GM19463 (cell line): ENCODE data around the gene GIPR.
"Not testable (repeated sequence)": the region's sequence is repeated elsewhere in the genome, so short reads cannot be mapped to it uniquely, and the experiment has no call there.

Experiments used
- ATAC-seq: cut with Tn5 transposase; IDR thresholded peaks from one replicate; pipeline ENCODE4 v1.9.1; 2021; ENCODE audit warnings: mild to moderate bottlenecking, moderate library complexity; ENCODE audit not compliant: unreplicated experiment

The GIPR gene

GRCh38 chr19:45645631-45646344 is 22.2 kb upstream of the GIPR start:
- ATAC-seq, result peak; percentile 39

DNA sequence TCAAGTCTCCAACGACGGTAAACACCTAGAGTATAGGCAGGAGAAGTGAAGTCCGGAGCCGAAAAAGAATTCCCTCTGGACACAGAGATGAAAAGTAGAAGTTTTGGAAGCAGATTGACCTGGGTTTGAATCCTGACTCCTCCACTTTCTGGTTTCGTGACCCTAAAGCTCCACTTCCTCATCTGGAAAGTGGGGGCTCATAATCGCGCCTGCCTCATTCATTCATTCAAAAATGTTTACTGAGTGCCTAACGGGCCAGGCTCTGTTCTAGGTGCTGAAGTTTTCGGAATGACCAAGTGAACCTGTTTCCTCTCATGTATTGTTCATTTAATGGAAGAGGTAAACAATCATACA is 21.7 kb upstream of the GIPR start:
- ATAC-seq, result no peak

- no peak for ATAC-seq
Measured at GRCh38 chr19:45650722-45651121, 17.3 kb upstream of the GIPR start.

- ATAC-seq, result no peak
Measured at GRCh38 chr19:45653634-45654033, 14.4 kb upstream of the GIPR start.

GRCh38 chr19:45655073-45655472 is 12.9 kb upstream of the GIPR start:
- no peak for ATAC-seq

DNA sequence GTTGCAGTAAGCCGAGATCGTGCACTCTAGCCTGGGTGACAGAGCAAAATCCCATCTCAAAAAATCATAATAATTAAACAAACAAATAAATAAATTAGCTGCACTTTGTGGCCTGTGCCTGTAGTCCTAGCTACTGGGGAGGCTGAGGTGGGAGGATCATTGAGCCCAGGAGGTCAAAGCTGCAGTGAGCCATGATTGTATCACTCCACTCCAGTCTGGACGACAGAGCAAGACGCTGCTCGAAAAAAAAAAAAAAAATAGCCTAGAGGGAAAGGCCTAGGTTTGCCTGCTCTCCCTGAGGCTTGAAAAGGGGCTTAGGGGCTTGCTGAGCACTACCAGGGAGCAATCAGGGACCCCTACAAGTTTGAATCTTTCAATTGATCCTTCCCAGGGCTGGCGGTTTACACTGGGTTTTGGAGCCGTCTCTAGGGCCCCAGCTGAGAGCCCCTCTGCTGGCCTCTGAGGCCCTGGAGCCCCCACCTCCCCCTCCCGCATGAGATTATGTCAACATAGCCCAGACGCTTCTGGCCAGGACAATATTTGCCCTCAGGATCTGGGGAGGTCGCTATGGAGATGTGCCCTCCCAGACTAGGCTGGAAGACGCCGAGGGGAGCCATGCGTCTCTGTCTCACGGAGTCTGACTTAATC is 10.4 kb upstream of the GIPR start:
- no peak for ATAC-seq

DNA sequence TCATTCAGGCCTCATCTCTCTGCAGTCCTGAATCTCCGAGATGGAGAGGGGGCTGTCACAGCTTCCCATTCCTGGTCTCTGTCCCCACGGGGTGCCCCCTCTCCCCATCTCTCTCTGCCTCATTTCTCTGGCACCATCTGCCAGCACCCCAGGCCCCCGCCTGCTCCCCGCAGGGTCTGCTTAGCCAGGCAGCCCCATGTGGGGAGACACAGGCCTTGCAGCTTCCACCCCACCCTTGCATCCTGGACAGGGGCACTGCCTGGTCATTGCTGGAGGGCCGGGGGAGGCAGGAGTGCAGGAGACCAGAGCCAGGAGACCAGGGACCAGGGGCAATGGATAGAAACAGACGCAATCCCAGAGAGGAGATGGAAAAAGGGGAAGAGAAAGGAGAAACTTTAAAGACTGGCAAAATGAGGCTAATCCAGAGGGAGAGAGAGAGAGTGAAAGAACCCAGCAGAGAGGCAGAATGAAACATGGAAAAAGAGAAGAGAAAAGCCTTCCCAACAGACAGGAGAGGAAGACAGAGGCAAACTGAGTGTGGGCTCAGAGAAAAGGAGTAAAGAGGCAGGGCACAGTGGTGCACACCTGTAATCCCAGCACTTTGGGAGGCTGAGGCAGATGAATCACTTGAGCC is 8.8 kb upstream of the GIPR start:
- ATAC-seq, result no peak

GRCh38 chr19:45660636-45661035 is 7.4 kb upstream of the GIPR start:
- no peak for ATAC-seq

DNA sequence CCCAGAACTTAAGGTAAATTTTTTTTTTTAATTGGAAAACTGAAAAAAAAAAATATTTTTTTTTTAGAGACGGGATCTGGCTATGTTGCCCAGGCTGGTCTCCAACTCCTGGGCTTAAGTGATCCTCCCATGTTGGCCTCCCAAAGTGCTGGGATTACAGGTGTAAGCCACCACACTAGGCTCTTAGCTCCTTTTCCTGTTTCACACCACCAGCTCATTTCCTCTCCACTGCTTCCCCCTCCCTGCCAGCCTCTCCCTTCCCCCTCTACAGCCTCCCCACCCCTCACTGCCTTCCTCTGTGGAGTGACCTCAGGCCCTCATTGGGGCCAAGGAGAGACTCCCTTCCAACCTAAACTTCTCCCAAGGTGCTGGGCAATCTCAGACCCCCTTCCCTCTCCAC is 4.2 kb upstream of the GIPR start:
- ATAC-seq, result no peak

- ATAC-seq, result no peak
Measured at GRCh38 chr19:45664575-45664974, 3.4 kb upstream of the GIPR start.

DNA sequence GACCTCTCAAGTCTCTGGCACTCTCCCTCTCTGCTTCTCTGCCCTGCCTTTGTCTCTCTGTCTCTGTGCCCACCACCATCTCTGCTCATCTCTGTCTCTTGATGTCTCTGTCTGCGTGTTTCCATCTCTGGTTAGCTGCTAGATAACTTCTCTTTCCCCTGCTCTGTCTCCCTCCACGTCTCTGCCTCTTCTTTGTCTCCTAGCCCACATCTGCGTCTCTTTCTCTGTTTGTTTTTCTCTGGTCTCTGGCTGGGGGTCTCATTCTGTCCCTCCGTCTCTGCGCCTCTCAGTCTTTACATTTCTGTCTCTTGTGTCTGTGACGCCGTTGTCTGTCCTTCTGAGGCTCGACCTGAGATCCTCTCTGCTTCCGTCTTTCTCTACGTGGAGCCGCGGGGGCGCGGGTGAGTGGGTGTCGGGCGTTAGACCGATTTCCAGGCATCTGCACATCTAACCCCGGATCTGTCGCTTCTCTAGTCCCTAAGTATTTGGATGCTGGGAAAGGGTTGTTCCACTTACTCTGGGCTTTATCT is 386 bp downstream of the GIPR start:
- no peak for ATAC-seq

DNA sequence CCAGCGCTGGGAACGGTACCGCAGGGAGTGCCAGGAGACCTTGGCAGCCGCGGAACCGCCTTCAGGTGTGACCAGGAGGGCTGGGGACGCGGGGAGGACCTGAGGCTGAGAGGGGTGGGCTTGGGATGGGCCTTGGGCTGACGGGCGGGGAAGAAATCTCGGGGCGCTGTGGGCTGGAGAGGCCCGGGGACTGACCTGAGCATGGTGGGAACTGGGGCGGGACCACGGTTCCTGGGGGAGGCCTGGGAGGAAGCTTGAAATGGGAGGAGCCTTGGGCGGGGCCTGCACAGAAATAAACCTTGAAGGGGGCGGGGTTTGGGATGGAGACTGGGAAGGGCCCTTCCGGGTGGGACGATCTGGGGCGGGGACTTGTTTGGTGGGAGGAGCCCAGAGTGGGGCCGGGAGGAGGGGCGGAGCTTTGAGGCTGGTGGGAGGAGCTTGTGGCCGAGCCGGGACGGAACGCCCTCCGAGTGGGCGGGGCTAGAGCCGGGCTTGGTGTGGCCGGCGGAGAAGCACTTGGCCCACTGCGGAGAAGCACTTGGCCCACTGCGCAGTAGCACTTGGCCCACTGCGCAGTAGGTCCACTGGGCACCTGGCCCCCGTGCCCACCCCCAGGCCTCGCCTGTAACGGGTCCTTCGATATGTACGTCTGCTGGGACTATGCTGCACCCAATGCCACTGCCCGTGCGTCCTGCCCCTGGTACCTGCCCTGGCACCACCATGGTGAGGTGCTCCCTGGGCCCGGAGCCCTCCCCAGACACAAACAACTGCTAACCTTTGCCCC is 2.8 kb downstream of the GIPR start:
- ATAC-seq, result peak; percentile 48

DNA sequence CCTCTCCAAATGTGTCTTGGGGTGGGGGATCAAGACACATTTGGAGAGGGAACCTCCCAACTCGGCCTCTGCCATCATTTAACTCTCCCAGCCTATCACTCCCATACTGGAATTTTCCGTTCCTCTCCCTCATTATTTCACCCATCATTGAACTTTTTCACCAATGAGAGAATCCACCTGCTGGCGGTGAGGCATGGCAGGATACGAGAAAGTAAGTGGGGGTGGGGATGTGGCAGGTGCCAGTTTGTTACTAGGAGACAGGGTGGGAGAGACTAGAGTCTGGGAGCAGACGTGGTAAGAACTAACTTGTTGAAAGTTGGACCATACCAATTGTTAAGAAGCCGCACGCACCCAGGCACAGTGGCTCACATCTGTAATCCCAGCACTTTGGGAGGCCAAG is 6.9 kb downstream of the GIPR start:
- ATAC-seq, result no peak

- ATAC-seq, result no peak
Measured at GRCh38 chr19:45676851-45677263, 8.8 kb downstream of the GIPR start.

GRCh38 chr19:45677351-45678230 is 9.6 kb downstream of the GIPR start:
- peak; percentile 49 for ATAC-seq

GRCh38 chr19:45681391-45682015 is 13.5 kb downstream of the GIPR start:
- peak; percentile 79 for ATAC-seq

DNA sequence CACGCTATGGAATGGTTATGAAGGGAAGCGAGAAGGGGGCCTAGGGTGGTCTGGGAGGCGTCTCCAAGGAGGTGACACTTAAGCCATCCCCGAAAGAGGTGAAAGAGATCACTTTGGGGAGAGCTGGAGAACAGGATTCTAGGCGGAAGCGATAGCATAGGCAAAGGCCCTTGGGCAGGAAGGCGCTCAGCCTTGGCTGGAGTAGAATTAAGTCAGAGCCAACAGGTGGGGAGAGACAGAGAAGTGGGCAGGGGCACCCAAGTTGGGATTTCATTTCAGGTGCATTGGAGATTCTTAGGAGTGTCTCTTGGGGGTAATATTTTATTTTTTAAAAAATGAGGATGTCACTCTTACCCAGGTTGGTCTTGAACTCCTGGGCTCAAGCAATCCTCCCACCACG is 14.1 kb downstream of the GIPR start:
- ATAC-seq, result no peak

DNA sequence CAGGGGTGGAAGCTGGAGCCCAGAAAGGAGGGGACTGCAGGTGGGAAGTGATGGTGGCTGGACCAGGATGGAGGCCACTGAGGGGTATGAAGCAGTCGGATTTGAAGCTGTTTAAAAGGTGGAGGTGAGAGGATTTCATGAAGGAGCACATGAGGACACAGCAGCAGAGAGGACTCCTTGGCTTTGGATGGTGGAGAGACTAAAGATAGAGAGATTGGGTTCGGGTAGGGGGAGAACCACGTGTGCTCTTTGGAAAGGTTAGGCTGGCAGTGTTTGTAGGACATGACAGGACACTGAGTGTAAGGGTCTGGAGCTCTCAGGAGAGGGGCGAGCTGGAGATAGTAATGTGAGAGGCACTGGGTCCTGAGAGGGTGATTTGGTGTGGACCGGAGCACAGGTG is 14.9 kb downstream of the GIPR start:
- no peak for ATAC-seq

DNA sequence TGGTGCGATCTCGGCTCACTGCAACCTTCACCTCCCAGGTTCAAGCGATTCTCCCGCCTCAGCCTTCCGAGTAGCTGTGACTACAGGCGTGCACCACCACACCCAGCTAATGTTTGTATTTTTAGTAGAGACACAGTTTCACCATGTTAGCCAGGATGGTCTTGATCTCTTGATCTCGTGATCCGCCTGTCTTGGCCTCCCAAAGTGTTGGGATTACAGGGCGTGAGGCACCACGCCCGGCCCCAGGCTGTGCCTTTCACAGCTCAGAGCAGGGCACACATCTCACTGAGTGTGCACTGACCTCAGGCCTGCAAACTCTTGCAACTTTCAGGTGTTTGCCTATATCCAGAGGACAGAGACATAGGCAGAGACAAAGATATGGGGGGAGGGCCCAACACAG is 17.0 kb downstream of the GIPR start:
- ATAC-seq, result not testable (repeated sequence)

- no peak for ATAC-seq
Measured at GRCh38 chr19:45687599-45687998, 19.6 kb downstream of the GIPR start.
